Measurements from ENCODE around the gene CRABP1.

Gene CRABP1

DNA sequence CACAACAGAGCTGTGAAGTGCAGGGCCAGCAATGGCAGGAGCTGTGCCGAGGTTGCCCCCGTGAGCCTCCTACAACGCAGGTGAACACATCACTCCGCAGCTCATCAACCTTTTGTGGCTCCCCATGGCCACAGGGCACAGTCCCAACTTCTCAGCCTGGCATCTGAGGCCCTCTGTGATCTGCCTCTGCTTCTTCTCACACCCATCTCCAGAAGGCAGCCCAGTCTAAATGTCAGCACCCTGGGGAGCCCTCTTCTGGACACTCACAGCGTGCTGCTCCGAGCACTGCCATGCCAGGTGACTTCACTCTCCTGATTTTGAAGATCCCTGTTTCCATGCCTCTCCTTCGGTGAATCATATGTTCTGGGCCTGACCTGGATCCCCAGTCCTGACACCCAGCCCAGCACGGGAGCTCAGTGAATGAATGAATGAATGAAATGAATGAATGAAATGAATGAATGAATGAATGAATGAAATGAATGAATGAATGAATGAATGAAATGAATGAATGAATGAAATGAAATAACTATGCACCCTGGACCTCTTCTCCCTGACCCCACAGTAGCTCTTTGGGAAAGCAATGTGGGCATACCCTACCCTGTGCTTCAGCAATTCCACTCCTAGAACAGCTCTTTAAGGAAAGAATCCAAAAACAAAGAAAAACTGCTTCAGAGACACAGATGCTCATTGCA lies 22.9 kb upstream of the CRABP1 start:
- DNase-seq (ENCODE audit: low read depth in 3 of 3), result no peak

DNA sequence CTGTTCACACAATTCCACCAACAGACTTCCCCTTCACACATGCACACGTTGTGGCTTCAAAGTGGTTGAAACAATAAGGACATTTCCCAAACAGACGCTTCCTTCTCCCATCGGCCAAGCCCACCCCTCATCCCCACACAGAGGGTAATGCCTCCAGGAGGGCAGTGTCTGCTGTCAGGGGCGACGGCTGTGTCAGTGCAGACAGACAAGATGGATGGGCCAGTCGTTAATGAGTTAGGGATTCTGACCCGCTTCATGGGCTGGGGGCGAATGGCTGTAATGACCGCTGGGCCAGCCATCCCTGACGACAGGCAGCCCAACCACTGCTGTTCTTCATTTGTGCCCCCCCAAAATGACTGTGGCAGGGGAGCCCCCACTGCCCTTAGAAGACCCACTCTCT lies 20.6 kb upstream of the CRABP1 start:
- DNase-seq (ENCODE audit: low read depth in 3 of 3), result no peak

DNA sequence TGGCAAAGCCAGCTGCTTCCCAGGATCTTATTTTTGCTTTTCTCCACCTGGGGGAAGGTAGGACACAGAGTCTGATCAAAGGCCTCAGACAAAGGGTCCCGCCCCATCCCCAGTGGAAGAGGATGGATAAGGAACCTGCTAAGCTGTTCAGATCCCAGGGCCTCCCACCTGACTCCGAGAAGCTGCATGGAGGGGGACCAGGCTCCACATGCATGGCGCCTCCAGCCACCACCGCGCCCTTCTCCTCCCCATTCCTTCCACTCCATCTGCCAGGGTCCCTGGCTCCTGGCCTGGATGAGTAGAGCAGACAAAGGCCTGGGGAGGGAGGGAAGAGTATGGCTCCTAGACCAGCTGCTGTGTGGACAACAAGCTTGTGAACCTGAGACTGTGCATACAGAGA lies 20.0 kb upstream of the CRABP1 start:
- no peak for DNase-seq (ENCODE audit: low read depth in 3 of 3)

DNA sequence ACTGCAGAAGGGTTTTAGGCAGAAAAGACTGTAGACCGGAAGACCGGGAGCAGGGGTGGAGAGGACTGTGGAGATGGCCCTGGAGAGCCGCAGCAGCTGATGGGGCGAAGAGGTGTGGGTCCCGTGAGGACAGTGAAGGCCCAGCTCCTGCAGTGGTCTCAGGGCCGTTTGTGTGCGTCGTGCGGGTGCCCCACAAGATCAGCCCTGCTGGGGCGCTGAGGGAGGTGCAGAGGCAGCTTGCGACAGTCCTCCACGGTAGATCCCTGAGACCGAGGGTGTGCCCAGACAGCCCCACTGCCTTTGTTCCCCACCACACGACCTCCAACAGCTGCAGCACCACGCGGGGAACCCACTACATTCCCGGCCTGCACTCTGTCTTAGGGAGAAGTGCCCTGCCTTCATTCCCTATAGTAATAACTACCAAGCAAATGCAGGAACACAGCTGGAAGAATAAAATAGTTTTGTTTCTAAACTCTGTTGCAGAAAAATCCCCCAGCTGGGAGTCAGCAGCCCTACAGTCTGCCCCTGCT lies 19.0 kb upstream of the CRABP1 start:
- no peak for DNase-seq (ENCODE audit: low read depth in 3 of 3)

GRCh38 chr15:78321786-78322185 lies 18.4 kb upstream of the CRABP1 start:
- no peak for DNase-seq (ENCODE audit: low read depth in 3 of 3)

DNA sequence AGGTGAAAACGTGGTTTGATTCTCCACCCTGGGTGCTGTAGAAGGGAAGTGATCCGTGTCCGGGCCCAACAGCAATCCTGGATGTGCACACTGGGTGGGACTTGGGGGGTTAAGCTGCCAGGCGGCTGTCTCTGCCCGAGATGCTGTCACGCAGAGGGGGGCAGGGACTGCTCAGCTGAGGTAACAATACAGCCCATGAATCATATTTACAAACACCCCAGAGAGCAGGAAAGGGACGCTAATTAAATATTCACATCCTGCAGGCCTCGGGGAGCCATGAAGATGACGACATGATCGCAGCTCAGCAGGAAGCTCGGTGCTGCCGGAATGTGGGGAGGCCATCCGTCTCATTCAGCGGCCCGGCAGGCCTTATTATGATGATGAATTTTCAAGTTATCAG lies 17.9 kb upstream of the CRABP1 start:
- no peak for DNase-seq (ENCODE audit: low read depth in 3 of 3)

DNA sequence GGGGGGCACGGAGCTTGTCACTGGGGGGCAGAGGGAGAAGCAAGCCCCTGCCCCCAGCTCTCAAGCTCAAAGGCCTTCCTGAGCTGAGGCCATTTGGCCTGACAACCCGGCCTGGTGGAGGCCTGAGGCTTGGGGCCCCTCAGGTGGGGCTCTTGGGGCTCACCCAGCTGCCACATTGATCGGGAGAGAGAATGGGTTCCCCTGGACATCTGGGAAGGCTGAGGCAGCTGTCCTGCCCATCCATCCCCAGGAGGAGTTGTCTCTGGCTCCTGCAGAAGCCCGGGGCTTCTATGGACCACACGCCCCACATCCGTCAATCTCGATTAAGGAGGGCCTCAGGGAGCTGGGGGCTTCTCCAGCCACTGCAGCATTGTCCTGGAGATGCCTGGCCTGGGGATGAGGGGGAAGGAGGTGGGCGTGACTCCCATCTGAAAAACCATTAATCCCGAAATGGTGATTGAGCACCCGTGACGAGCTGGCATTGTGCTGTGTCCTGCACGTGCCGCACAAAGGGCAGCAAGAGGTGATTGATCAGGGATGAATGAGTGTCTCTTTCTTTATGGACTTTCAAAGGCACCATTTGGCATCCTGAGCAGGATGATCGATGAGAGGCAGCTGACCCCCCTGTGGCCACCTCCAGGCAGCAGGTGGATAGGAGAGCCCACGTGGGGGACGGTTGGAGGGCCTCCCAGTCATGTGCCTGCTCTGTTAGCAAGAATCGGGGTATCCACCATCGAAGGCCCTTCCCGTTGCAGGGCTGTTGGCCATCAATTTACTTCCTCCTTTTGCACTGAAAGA lies 17.2 kb upstream of the CRABP1 start:
- no peak for DNase-seq (ENCODE audit: low read depth in 3 of 3)

- no peak for DNase-seq (ENCODE audit: low read depth in 3 of 3)
Observed at GRCh38 chr15:78323693-78324092, 16.5 kb upstream of the CRABP1 start.

GRCh38 chr15:78324144-78324543 lies 16.0 kb upstream of the CRABP1 start:
- no peak for DNase-seq (ENCODE audit: low read depth in 3 of 3)

DNA sequence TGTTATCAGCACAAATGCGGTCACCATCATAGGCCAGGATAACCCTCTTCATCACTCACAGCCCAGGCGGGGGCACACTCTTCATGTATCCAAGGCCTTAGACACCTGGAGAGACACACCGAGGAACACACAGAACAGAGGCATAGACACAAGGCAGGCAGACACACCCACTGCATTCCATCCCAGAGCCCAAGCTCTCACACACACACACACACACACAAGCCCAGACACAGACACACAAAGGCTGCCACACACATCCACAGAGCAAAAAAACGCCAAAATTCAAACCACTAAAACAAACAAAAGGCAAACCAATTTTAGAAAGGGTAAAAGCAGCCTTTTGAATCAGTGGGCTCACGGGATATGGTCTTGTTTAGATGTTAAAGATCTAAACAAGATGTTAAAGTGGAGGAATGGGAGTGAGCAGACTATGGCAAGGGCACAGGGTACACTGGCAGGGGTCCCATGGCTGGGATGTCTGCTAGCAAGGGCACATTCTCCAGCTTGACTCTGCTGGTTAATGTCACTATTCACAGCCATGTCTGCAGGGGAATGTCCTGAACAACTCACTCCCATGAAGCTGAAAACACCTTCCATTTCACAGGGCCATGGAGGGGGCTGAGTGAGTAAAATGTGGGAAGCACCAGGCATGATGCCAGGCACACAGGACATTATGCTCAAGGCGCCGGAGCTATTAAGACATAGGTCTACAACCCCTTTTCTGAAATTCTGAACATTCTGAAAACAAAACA lies 14.9 kb upstream of the CRABP1 start:
- DNase-seq (ENCODE audit: low read depth in 3 of 3), result no peak

DNA sequence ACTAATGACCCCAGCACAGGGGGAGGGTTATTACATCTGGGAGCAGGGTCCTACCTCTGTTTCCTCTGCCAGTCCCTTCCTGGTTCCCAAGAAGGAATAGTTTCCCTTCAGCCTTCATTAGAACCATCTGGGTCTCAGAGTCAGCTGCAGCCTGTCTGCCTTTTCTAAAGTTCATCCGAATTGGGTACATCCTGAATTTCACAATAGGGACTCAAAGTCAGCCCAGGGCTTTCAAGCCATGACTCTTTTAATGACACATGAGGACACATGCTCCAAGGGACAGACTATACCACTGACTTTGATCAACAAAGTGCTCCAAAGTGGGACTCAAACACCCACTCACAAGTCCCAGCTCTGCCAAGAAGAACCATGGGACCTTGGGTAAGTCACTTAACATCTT lies 12.7 kb upstream of the CRABP1 start:
- DNase-seq (ENCODE audit: low read depth in 3 of 3), result no peak

DNA sequence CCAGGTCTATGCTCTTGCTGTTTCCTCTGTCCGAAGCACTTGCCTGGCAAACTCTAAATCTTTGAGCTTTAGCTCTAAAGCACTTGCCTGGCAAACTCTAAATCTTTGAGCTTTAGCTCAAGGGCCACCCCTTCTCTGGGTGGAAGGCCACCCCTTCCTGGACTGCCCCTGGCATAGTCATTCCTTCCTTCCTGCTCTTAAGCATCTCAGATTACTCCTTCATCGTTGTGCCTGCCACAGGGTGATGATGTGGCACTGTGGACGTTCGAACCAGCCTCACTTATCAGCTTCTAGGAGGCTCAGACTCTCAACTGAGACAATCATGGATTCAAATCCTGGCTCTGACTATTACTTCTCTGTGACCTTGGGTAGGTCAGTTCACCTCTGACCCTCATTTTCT lies 10.5 kb upstream of the CRABP1 start:
- DNase-seq (ENCODE audit: low read depth in 3 of 3), result no peak

- no peak for DNase-seq (ENCODE audit: low read depth in 3 of 3)
Observed at GRCh38 chr15:78334845-78335244, 5.3 kb upstream of the CRABP1 start.

DNA sequence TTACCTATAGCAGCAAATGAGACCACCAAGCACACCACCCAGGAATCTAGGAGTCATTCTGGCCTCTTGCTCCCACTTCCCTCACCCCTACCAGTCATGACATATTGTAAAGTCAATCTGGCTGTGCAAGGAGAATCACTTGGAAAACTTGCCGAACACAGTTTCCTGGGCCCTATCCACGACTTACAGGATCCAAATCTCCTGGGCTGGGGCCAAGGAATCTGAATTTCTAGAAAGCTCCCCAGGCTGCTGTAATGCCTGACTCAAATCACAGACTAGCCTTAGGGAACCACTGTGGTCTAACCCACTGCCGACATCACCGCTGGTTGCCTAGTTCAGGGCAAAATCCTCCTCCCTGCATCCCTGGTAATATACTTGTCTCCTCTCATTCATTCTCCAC lies 4.2 kb upstream of the CRABP1 start:
- no peak for DNase-seq (ENCODE audit: low read depth in 3 of 3)

DNA sequence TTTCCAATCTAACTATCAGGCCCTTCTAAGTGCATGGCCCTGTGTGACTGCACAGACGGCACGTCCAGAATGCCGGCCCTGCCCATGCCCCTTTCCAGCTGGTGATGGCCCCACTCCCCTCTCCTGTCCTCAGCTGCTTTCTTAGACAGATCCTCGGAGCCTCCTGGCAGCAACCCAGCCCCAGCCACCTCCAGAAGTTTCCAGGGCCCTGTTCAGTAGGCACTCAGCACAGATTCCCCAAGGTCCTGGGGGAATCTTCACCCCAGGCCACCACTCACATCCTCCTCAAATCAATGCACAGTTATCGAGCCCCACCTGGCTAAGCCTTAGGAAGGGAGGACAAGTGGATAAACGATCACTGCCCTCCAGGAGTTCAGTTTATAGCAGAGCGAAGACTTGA lies 1.4 kb upstream of the CRABP1 start:
- no peak for DNase-seq (ENCODE audit: low read depth in 3 of 3)

GRCh38 chr15:78339559-78339958 lies 594 bp upstream of the CRABP1 start:
- no peak for DNase-seq (ENCODE audit: low read depth in 3 of 3)

GRCh38 chr15:78341057-78341987 lies 1.2 kb downstream of the CRABP1 start:
- DNase-seq (ENCODE audit: low read depth in 3 of 3), result no peak

DNA sequence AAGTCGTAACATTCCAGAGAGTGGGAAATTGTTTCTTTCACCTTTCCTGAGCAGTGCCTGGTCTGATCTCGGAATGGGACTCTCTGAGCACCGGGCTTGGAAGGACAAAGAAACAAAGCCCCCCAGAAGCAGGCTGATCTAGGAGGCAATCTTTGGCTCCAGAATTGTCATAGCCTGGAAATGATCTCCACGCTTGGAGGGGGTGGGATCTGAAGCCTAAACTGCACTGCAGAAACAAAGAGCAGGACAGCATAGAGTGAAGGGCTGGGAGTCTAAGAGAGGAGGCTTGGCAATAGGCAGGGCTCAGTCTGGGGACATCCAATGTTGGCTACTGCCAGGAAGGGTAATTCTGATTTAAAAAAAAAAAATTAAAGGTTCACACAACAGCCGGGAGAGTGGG lies 1.9 kb downstream of the CRABP1 start:
- no peak for DNase-seq (ENCODE audit: low read depth in 3 of 3)

DNA sequence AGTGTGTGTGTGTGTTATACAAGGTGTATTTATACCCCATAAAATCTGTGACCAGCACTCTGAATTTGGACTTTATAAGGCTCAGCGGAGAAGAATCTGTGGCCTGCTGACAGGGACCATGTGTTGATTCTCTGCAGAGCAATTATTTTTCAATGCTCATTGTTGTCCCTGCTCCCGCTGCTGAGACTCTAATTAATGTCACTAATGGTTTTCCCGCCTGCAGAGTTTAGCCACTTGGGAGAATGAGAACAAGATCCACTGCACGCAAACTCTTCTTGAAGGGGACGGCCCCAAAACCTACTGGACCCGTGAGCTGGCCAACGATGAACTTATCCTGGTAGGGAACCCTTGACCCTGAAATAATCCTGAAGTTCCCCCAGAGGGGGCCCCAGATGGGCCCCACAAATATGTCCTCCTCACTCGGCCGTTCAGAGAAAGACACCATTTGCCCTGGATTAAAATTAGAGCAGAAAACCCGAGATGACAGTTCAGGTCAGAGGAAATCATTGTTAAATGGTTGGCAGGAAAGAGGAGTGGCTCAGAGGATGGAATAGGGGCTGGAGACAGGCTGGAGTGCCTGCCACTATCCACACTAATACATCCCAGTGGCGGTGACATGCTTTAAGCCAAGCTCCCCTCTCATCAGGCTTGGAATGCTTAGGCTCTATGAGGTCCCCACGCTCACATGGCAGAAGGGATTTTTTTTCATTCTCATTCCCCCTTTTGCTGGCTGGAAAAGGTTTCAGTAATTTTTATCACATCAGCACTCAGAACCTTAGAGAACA lies 3.3 kb downstream of the CRABP1 start:
- no peak for DNase-seq (ENCODE audit: low read depth in 3 of 3)

DNA sequence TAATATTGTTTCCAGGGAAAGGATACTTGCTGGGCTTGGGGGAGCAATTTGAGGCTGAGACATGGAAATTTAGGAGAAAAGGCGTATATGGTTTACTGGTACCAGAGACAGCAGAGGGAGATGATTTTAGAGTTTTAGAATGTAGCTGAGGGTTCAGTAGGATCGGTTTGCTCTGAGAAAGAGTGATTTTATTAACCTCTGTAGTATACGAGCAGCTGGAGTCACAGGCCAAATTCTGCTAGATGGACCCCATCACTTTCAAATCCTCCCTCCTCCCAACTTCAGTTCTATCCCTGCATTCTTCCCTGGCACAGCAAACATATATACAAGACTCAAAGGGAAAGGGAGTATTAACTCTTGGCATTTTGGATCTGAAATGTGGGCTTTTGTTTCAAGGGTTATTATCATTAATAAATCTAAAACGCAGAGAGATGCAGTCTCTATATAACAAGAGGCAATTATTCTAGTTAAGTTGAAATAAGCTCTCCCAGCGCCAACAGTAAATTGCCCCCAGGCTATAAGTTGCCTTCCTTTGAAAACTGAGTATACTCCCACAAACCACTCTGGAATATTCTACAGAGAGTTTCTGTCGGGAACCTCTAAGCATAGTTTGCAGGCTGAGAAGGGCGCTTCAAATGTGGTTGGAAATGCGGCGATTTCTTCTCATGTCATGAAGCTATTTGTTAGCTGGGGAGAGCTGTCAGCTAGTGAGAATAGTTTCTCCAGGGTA lies 5.4 kb downstream of the CRABP1 start:
- DNase-seq (ENCODE audit: low read depth in 3 of 3), result no peak

All from stimulated activated CD4-positive, alpha-beta T cell treated with anti-CD3 and anti-CD28 coated beads, TNF-alpha, amount 100 ng/mL, for 4 hours (primary cell).